GM12865 (cell line): Measurements from ENCODE around the gene MAP6D1.

Source experiments
- DNase-seq: peaks from one replicate; pipeline ENCODE4 v3.0.0; 2010; ENCODE audit warnings: low read depth
- H3K4me3 ChIP-seq: 2 replicates; pipeline ENCODE4 v1.5.1; 2011; ENCODE audit warnings: mild to moderate bottlenecking, low read depth, low read length, control low read depth
- TF ChIP-seq, protein P1 (sequence below): IDR thresholded peaks from 2 replicates; pipeline ENCODE4 v1.5.1; 2011; ENCODE audit warnings: low read length, control low read depth, low read depth, inconsistent platforms; ENCODE audit not compliant: insufficient read depth; ENCODE audit errors: missing control alignments

Gene MAP6D1

GRCh38 chr3:183826448-183827250 lies 1.3 kb upstream of the MAP6D1 start:
- TF ChIP-seq, protein P1, sequence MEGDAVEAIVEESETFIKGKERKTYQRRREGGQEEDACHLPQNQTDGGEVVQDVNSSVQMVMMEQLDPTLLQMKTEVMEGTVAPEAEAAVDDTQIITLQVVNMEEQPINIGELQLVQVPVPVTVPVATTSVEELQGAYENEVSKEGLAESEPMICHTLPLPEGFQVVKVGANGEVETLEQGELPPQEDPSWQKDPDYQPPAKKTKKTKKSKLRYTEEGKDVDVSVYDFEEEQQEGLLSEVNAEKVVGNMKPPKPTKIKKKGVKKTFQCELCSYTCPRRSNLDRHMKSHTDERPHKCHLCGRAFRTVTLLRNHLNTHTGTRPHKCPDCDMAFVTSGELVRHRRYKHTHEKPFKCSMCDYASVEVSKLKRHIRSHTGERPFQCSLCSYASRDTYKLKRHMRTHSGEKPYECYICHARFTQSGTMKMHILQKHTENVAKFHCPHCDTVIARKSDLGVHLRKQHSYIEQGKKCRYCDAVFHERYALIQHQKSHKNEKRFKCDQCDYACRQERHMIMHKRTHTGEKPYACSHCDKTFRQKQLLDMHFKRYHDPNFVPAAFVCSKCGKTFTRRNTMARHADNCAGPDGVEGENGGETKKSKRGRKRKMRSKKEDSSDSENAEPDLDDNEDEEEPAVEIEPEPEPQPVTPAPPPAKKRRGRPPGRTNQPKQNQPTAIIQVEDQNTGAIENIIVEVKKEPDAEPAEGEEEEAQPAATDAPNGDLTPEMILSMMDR: no peak
- no peak for DNase-seq

GRCh38 chr3:183824761-183825455 lies 469 bp downstream of the MAP6D1 start:
- no peak for DNase-seq
- TF ChIP-seq, protein P1: no peak

More at GRCh38 chr3:183826448-183827250, 1.3 kb upstream of the MAP6D1 start:
- H3K4me3 ChIP-seq: no peak overlapping the region

DNA sequence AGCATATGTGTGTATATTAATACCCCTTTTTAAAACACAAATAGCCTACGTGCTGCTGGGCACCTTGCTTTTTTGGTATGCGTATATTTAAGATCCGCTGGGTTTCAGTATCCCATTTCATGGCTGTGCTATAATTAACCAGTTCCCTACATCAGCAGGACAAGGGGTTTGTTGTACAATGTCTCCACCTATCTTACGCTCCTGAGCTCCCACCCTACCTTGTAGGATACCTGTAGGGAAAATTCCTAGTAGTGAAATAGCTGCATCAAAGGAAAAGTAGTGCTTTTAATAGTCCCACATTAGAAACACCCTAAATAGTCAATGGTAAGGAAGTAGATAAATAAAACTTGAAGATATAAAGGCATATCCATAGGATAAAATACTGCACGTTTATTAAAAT lies 1.4 kb downstream of the MAP6D1 start:
- TF ChIP-seq, protein P1: no peak
- peak overlapping the region; percentile 56; the same call in 1 of the 2 replicates for H3K4me3 ChIP-seq
- DNase-seq: no peak

More at GRCh38 chr3:183824761-183825455, 469 bp downstream of the MAP6D1 start:
- peak overlapping the region; percentile 56 for H3K4me3 ChIP-seq

DNA sequence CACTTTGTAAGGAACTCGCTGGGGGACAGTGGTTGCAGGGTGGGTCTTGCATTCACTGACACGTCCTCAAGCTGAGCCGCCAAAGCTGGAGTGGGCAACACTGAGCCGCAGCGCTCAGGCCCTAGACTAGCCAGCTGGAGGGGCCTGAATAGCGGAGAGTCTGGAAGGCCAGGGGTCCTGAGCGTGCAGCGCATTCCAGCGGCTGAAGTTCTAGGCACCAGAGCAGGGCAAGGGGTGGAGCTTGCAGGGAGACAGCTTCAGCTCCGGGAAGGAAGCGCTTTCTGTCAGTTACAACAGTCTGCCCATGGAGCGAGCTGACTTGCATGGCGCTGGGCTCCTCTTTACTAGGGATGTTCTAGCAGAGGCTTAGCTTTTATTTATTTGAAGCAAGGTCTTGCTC lies 2.7 kb downstream of the MAP6D1 start:
- DNase-seq: no peak
- no peak overlapping the region for H3K4me3 ChIP-seq
- TF ChIP-seq, protein P1: no peak

DNA sequence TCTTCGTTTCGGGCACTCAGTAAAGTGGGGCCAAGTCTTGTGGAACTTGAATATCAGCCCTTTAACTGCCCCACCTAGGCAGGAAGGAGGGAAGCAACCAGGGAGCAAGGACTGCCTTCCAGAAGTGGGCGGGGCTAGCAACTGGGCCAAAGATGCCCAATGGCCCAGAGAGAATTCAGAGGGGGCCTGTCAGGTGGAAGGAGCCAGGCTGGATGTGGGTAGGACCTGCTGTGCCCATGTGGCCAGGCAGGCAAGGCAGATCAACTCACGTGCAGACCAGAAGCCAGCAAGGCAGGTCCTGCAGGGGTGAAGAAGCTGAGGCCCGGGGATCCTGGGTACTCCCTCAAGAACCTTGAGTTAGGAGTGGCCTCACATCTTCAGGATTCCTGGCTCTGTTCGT lies 5.5 kb downstream of the MAP6D1 start:
- TF ChIP-seq, protein P1: no peak
- H3K4me3 ChIP-seq: no peak overlapping the region
- no peak for DNase-seq

GRCh38 chr3:183818706-183819624 lies 6.4 kb downstream of the MAP6D1 start:
- no peak overlapping the region for H3K4me3 ChIP-seq
- TF ChIP-seq, protein P1: no peak
- no peak for DNase-seq
